T47D (cell line): ENCODE data around the gene CFDP1.
A peak's percentile ranks its signal among the peaks of the same experiment; 100 is the strongest.

Source experiments
- DNase-seq, 2 experiments: peaks; one replicate each; pipeline versions ENCODE4 v3.0.0 to v3.0.0-alpha.2; 2011 to 2012; ENCODE audit warnings: low read depth in 1 of 2, low spot score in 1 of 2
- JUND ChIP-seq: IDR thresholded peaks from 2 replicates; pipeline ENCODE4 v1.6.1; 2012; ENCODE audit warnings: low read depth
- in situ Hi-C: cut with HindIII; loops from 2 replicates; pipeline ENCODE4 v1.10.0; 2016; ENCODE audit warnings: low sequenced_read_pairs, low pct_unique_long_range_greater_than_20kb

CFDP1 gene

GRCh38 chr16:75432828-75433731 is at the start of gene CFDP1:
TSS of gene CFDP1 (minus strand) at chr16:75433503. CDS start at chr16:75433352, 151 bp downstream.
- in situ Hi-C loops: no loop called here
- DNase-seq: peak; percentile 92 to 96
- no peak for TF ChIP-seq JUND

DNA sequence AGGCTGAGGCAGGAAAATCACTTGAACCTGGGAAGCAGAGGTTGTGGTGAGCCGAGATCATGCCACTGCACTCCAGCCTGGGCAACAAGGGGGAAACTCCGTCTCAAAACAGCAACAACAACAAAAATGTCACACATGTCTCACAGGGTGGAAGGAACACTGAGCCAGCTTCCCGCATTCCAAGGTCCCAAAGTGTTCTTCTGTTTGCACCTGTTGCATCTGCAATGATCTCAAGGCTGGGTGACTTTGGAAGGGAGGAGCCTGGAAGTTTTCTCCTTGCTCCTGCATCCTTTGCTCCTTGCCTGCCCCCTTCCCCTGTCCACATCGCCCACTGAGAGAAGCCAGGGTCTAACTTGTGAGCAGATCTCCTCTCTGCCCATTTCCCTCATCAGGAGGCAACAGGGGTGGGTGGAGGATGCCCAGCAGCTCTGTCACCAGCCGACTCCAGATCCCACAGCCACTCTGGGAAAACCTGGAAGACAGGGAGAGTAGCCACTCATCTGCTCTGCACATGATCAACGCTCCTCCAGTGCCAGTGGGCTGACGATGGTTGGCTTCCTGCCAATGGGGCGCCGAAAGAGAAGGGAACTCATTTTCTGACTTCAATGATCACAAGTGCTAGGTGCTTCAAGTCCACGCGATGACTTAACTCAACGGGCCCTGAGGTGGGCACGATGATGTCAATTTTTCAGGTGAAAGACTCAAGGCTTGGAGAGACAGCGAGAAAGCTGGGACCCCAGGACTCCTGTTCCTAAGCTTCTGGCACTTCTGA is 49.3 kb upstream of the CFDP1 start:
- TF ChIP-seq JUND: no peak
- DNase-seq: no peak
- in situ Hi-C loops: no loop called here

DNA sequence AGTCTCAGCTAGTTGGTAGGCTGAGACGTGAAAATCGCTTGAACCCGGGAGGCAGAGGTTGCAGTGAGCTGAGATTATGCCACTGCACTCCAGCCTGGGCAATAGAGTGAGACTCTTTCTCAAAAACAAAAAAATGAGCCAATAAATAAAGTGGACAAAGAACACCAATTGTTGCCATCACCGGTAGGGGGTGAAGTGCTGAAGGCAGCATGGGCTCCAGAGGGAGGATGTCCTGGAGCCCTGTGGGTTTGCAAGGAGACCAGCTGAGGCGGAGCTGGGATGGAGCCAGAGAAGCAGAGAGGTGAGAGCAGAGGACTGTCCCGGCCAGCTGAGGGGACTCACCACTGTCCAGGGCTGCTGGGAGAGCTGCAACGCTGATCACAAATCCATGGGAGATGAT is 48.2 kb upstream of the CFDP1 start:
- DNase-seq: peak; percentile 31 to 60
- in situ Hi-C loops: no loop called here
- TF ChIP-seq JUND: no peak

- in situ Hi-C loops: no loop called here
These were observed 46.2 kb upstream of the CFDP1 start for GRCh38 chr16:75479421-75479990.

DNA sequence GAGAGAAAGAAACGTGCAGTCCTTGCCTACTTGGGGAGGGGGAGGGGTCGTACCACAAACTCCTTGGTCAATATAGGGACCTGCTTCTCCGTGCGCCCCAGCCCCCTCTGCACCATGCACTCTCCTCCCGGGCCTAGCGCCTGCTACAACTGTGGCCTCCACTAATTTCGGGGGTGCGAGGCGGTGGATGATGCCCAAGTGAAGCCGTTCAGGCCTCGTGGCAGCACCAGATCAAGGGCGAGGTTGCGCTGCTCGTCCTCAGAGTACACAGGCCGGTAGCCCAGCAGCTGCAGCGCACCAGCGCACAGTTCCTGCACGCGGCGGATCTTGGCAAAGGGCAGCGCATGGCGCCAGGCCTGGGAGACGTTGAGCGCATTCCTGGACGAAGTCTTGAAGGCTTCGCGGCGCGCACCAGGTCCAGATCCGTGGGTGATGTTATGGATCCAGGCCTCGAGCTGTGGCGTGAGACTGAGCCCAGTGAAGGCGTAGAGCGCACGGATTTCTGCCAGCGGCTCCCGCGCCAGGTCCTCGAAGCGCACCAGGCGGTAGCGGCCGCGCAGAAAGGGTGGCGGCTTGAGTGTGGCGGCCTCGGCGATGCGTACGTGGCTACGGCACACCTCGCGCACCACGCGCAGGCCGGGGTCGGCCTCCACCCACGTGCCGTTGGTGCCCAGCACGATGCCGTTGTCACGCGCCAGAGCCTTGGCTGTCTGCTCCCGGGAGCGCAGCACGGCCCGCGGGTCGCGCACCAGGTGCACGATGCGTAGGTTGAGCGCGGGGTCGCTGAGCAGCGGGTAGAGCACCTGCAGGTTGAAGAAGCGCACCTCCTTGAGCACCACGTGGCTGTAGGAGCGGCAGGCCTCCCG is 45.4 kb upstream of the CFDP1 start:
- in situ Hi-C loops: no loop called here
- TF ChIP-seq JUND: no peak

More at GRCh38 chr16:75479421-75479990, 46.2 kb upstream of the CFDP1 start:
- no peak for TF ChIP-seq JUND
- no peak for DNase-seq

DNA sequence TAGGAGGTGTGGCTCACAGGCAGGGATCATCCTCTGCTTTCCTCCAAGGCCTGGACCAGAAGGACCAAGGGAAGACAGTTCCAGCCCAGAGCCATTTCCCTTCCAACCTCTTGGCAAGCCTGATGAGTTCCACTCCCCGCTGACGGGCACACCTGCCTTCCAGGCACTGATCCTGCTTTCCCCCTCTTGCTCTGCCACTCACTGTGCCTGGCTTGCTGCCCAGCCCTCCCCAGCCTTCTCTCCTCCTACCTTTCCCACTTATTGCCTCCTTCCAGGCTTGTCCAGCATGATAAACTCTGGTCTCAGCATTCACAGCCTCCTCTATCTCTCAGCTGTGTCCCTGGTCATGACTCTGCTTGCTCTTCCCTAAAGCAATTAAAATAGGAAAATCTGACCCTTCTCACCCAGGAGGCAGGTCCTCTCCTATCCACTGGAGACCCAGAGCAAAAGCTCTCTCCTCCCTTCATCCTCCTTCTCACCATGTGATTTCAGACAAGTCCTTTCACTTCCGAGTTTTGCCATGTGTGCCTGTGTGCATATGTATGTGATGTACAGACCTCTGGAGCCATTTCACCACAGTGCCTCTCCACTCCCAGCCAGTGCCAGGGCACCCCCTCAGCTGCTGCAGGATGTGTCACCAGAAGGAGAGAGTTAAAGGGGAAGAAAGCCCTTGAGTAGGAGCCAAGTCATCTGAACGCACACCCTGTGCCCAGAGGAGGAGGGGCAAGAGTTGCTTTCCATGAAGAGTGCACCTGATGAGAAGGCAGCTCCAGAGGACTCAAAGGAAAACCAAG is 44.6 kb upstream of the CFDP1 start:
- in situ Hi-C loops: no loop called here

More for the DNA sequence above, 45.4 kb upstream of the CFDP1 start:
- DNase-seq: no peak

GRCh38 chr16:75476817-75477216 is 43.5 kb upstream of the CFDP1 start:
- no peak for TF ChIP-seq JUND

More for the DNA sequence above, 44.6 kb upstream of the CFDP1 start:
- DNase-seq: no peak
- TF ChIP-seq JUND: no peak

DNA sequence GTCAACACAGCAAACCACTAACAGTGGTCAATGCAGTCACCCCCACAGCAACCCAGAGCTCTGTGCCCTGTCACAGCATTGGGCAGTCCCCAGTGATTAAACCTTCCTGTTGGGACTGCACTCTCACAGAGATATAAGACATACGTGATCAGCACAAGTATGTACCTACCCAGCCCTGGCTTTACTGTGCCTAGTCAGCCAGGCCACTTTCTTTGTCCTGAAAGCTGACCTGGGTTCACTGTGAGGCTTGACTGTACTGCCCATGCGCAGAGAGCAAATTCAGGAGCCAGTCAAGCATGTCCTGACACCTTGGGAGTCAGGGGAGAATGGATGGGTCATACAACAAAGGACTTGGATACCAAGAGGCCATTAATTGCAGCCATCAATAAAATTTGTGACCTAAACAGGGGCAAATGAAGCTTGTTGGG is 42.1 kb upstream of the CFDP1 start:
- no peak for TF ChIP-seq JUND
- DNase-seq: no peak
- in situ Hi-C loops: no loop called here

More at GRCh38 chr16:75476817-75477216, 43.5 kb upstream of the CFDP1 start:
- in situ Hi-C loops: no loop called here
- no peak for DNase-seq

GRCh38 chr16:75472908-75473877 is 39.9 kb upstream of the CFDP1 start:
- in situ Hi-C loops: no loop called here
- DNase-seq: no peak
- TF ChIP-seq JUND: no peak
